ES-I3 (cell line): ENCODE data around the gene ATP6V1F.

Source experiments
- H3K36me3 ChIP-seq: 2 replicates; pipeline ENCODE4 v1.6.1; 2013; ENCODE audit warnings: mild to moderate bottlenecking, low read length, control low read depth, moderate library complexity; ENCODE audit not compliant: insufficient read depth
- H3K4me1 ChIP-seq: 2 replicates; pipeline ENCODE4 v1.6.1; 2013; ENCODE audit warnings: mild to moderate bottlenecking, control low read depth, low read length; ENCODE audit not compliant: insufficient read depth
- H3K9ac ChIP-seq: 2 replicates; pipeline ENCODE4 v1.6.1; 2013; ENCODE audit warnings: low read depth, mild to moderate bottlenecking, low read length, moderate library complexity
- H3K9me3 ChIP-seq: 2 replicates; pipeline ENCODE4 v1.6.1; 2013; ENCODE audit warnings: mild to moderate bottlenecking, low read length, moderate library complexity; ENCODE audit not compliant: control insufficient read depth, insufficient read depth

Gene ATP6V1F

GRCh38 chr7:128841171-128841690, 21.4 kb upstream of the ATP6V1F start:
- no peaks in the 10 kb centered on the region for H3K4me1 ChIP-seq
- H3K9me3 ChIP-seq, result no peaks in the 10 kb centered on the region
- H3K9ac ChIP-seq, result no peak overlapping the region
- H3K36me3 ChIP-seq, result peaks cover 25% of the 10 kb centered on the region

- Histone ChIP-seq H3K4me1 (no peaks in the 10 kb centered on the region), H3K36me3 (peaks cover 25% of the 10 kb centered on the region), H3K9me3 (no peaks in the 10 kb centered on the region), H3K9ac (no peak overlapping the region)
Measured at GRCh38 chr7:128841921-128842673, 20.6 kb upstream of the ATP6V1F start.

- Histone ChIP-seq H3K36me3 (peaks cover 21% of the 10 kb centered on the region), H3K9ac (no peak overlapping the region), H3K9me3 (no peaks in the 10 kb centered on the region), H3K4me1 (no peaks in the 10 kb centered on the region)
Measured at GRCh38 chr7:128842674-128843641, 19.7 kb upstream of the ATP6V1F start.

GRCh38 chr7:128843938-128844621, 18.6 kb upstream of the ATP6V1F start:
- Histone ChIP-seq H3K9me3 (no peaks in the 10 kb centered on the region), H3K4me1 (no peaks in the 10 kb centered on the region), H3K9ac (no peak overlapping the region), H3K36me3 (peaks cover 20% of the 10 kb centered on the region)

GRCh38 chr7:128844777-128845311, 17.8 kb upstream of the ATP6V1F start:
- Histone ChIP-seq H3K9me3 (no peaks in the 10 kb centered on the region), H3K4me1 (no peaks in the 10 kb centered on the region), H3K36me3 (peaks cover 18% of the 10 kb centered on the region), H3K9ac (no peak overlapping the region)

- H3K9ac ChIP-seq, result no peak overlapping the region
- no peaks in the 10 kb centered on the region for H3K4me1 ChIP-seq
- H3K9me3 ChIP-seq, result no peaks in the 10 kb centered on the region
- peaks cover 20% of the 10 kb centered on the region for H3K36me3 ChIP-seq
Measured at GRCh38 chr7:128845475-128845874, 17.2 kb upstream of the ATP6V1F start.

- Histone ChIP-seq H3K9me3 (no peaks in the 10 kb centered on the region), H3K9ac (no peak overlapping the region), H3K36me3 (peaks cover 22% of the 10 kb centered on the region), H3K4me1 (no peaks in the 10 kb centered on the region)
Measured at GRCh38 chr7:128845987-128846386, 16.7 kb upstream of the ATP6V1F start.

- Histone ChIP-seq H3K36me3 (peaks cover 22% of the 10 kb centered on the region), H3K4me1 (no peaks in the 10 kb centered on the region), H3K9ac (no peak overlapping the region), H3K9me3 (no peaks in the 10 kb centered on the region)
Measured at GRCh38 chr7:128846781-128847444, 15.7 kb upstream of the ATP6V1F start.

- H3K4me1 ChIP-seq, result no peaks in the 10 kb centered on the region
- no peaks in the 10 kb centered on the region for H3K9me3 ChIP-seq
- H3K9ac ChIP-seq, result no peak overlapping the region
- peaks cover 16% of the 10 kb centered on the region for H3K36me3 ChIP-seq
Measured at GRCh38 chr7:128847721-128848211, 14.9 kb upstream of the ATP6V1F start.

GRCh38 chr7:128848289-128849155, 14.1 kb upstream of the ATP6V1F start:
- Histone ChIP-seq H3K36me3 (peaks cover 14% of the 10 kb centered on the region), H3K9me3 (no peaks in the 10 kb centered on the region), H3K9ac (no peak overlapping the region), H3K4me1 (no peaks in the 10 kb centered on the region)

- no peaks in the 10 kb centered on the region for H3K4me1 ChIP-seq
- no peak overlapping the region for H3K9ac ChIP-seq
- no peaks in the 10 kb centered on the region for H3K9me3 ChIP-seq
- peaks cover 12% of the 10 kb centered on the region for H3K36me3 ChIP-seq
Measured at GRCh38 chr7:128849156-128849515, 13.5 kb upstream of the ATP6V1F start.

- Histone ChIP-seq H3K9me3 (no peaks in the 10 kb centered on the region), H3K9ac (no peak overlapping the region), H3K4me1 (no peaks in the 10 kb centered on the region), H3K36me3 (peaks cover 4% of the 10 kb centered on the region)
Measured at GRCh38 chr7:128849804-128850490, 12.7 kb upstream of the ATP6V1F start.
